Measurements from ENCODE around the gene ASGR1. TPM values are rescaled to one million over a fixed set of nuclear protein-coding genes. Genes with fewer than 3 reads are reported as not detected.

Gene ASGR1
- total RNA-seq, 2 experiments from 2014 or later, result 2.8 to 4.4 TPM

DNA sequence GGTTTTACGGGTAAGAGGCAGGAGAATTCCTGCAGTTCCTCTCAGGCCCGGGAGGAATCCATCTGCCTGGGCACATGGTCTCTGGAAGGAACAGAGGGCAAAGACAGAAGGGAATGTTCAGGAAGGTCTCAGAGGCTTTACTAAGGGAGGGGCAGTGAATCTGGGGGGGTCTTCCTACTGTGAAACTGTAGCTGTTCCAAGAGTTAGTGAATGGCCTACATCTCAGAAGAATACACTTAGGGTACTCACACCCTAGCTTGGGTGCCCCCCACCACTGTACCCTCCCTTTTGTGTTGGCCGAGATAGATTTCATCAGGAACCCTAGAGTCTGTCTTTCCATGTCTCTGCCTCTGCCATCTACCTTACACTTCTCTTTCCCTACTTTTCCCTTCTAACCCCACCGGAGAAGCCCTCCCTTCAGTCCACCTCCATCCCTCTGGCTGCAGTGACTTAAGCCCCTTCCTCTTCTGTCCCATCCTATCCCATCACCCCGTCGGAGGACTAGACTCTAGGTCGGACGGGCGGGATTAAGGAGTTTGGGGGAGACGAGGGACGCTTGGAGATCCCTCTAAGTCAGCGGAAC, 40.1 kb upstream of the ASGR1 start:
- Mint-ChIP-seq H3K27ac (peak overlapping the region; percentile 96), H3K27me3 (peaks cover 3% of the 10 kb centered on the region), H3K4me3 (peak overlapping the region; percentile 99), H3K36me3 (peaks cover 13% of the 10 kb centered on the region), H3K4me1 (peaks cover 62% of the 10 kb centered on the region), H3K9me3 (no peaks in the 10 kb centered on the region)
- no peak for DNase-seq

DNA sequence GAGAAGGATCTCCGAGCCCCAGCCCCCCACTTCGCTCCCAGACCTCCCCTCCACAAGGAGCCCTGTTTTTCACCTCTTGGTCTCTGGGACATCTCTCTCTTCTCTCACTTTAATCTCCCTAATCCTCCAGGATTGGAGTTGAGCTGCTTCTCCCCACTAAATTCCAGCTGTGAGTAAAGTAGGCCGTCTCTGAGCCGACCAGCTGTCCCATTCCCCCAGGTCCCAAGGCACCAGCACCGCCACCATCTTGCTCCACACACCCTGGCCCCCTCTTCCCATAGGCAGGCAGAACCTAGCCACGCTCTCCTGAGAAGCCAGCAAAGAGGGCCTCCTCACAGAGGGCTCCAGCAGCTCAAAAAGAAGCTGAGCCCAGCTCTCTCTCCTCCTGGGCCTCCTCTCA, 39.6 kb upstream of the ASGR1 start:
- H3K4me3 Mint-ChIP-seq, result peak overlapping the region; percentile 99
- DNase-seq, result no peak
- peaks cover 3% of the 10 kb centered on the region for H3K27me3 Mint-ChIP-seq
- H3K9me3 Mint-ChIP-seq, result no peaks in the 10 kb centered on the region
- H3K36me3 Mint-ChIP-seq, result peaks cover 13% of the 10 kb centered on the region
- peaks cover 66% of the 10 kb centered on the region for H3K4me1 Mint-ChIP-seq
- peak overlapping the region; percentile 75 for H3K27ac Mint-ChIP-seq

DNA sequence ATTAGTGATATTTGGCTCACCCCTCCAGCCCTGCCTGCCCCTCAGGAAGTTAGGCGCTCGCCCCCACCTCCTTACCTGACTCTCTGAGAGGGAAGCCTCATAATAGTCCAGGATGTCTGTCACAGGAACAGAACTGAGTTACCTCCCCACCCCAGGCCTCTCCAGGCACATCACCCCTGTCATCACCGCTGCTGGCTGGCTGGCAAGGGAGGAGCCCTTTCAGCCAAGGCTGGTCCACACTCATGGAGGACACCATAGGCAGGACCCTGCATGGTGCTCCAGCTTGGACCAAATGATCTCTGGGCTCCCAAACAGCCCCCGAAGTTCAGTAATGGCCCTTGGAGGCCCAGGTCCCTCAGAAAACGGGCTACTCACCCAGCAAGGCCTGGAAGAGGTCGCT, 39.0 kb upstream of the ASGR1 start:
- Mint-ChIP-seq H3K27ac (peak overlapping the region; percentile 82), H3K4me1 (peaks cover 71% of the 10 kb centered on the region), H3K4me3 (peak overlapping the region; percentile 68), H3K9me3 (no peaks in the 10 kb centered on the region), H3K27me3 (peaks cover 3% of the 10 kb centered on the region), H3K36me3 (peaks cover 13% of the 10 kb centered on the region)
- no peak for DNase-seq

DNA sequence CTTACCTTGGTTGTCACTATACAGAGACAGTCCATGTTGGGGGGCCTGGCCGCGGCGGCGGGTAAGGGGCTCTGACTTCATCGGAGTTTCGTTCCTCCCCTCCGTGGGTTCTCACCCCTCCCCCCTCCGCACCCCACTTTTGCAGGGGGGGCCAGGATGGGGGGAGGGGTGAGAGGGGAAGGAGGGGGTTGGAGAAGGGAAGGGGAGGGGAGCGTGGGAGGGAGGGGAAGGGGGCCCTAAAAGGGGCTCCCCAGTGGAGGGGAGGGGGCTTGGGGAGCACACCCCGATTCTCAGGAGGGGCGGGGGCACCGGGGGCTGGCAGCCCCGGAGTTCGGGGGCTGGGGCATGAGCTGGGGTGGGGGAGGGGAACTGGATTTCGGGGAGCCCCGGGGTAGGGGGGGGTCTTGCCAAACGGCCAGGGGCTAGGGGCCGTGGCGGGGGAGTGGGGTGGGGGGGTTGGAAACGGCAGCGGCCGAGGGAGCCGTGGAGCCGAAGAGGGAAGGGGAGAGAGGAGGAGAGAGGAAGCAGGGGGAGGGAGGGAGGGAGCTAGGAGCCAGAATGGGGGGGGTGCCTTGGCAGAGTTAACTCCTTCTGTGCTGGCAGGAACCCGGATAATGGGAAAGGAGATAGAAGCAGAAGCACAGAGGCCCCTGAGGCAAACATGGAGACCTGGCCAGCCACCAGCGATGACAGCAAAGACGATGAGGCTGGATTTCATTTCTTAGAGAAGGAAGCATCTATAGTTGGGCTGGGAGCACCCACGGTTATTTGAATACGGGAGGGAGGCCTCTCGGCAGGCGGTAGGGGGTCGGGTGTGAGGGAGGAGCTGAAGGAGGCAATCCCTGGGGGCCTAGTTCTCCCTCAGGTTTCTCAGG, 38.2 kb upstream of the ASGR1 start:
- H3K4me3 Mint-ChIP-seq, result peak overlapping the region; percentile 76
- DNase-seq, result no peak
- peaks cover 13% of the 10 kb centered on the region for H3K36me3 Mint-ChIP-seq
- H3K27me3 Mint-ChIP-seq, result peaks cover 3% of the 10 kb centered on the region
- H3K9me3 Mint-ChIP-seq, result no peaks in the 10 kb centered on the region
- H3K27ac Mint-ChIP-seq, result peak overlapping the region; percentile 82
- peaks cover 72% of the 10 kb centered on the region for H3K4me1 Mint-ChIP-seq

DNA sequence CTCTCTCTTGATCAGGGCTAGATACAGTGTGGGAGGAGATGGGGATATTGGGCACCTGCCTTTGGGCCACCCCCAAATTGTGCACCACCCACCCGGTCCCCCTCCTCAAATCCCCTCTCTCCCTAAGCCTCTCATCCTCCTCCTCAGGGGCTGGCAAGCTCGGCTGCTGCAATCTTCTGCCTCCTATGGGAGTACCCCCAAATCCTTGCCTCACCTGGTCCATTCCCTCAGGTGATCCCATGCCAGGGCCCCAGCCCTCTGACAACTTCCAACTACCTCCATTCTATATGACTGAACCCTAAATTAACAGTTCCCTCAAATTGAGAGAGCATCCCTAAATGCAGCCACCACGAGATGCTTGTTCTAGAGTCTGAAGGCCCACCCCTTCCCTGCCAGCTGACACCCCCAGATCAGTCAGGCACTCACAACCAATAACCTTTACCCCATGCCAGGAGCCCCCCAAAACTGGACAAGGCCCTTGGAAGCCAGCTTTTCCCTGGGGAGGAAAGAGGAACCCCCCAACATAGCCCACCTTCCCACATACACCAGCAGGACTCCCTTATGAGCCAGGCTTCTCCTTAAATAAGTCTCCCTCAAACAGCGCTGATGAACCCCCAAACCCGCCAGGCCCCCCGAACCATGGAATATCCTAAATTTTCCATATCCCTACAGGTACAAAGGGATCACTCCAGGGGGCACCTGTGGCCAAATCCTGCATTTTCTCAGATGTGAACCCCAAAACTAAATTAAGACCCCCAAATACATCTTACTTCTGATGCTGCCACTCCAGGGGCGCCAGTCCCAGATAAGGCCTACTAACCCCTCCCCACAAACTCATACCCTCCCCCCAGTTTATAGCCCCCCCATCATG, 37.3 kb upstream of the ASGR1 start:
- no peak for DNase-seq

DNA sequence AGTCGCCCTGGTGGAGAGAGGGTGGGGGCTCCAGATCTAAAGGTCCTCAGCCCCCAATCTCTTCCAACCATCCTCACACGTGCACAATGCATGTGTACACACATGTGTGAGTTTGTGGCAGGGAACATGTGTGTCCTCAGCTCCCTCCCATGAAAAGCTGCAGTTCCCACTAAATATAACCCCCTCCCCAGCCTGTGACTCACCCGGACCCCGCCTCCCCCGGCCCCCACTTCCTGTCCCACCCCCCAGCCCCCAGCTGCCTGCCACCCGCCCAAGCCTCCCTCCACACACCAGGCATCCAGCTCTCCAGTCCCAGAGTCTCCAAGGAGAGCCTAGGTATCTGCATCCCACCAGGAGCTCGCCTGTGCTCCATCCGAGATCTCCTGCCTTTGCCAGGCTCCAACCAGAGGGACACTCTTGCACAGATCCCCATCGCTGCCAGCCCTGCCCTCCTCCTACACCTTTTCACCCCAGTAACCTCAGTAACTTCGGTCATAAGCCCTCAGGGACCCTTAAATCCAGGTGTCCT, 36.5 kb upstream of the ASGR1 start:
- H3K27ac Mint-ChIP-seq, result peak overlapping the region; percentile 95

More for the DNA sequence above, 37.3 kb upstream of the ASGR1 start:
- Mint-ChIP-seq H3K36me3 (peaks cover 12% of the 10 kb centered on the region), H3K27me3 (peaks cover 3% of the 10 kb centered on the region), H3K9me3 (no peaks in the 10 kb centered on the region), H3K27ac (peak overlapping the region; percentile 79), H3K4me3 (peak overlapping the region; percentile 76), H3K4me1 (peaks cover 71% of the 10 kb centered on the region)

DNA sequence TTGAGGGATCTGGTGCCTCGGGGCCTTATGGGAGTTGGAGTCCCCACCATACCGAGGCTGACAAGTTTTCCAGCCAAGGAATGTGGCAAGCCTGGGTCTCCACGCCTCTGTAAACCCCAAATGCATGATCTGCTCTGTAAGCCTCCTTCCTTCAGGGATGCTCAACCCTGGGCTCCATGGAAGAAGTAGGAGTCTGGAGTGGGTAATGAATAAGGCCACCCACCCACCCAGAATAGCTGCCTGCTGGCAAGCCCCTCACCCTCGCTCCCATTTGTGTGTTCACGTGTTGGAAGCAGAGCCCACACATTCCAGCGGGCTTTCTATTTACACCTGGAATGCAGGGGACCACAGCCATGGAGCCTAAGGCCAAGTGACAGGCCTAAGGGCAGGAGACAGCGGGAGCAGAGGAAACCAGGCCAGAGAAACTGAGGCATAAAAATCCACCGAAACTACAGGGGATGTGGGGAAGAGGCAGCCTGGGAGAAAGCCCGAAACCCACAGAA, 36.0 kb upstream of the ASGR1 start:
- no peak for DNase-seq
- Mint-ChIP-seq H3K36me3 (no peaks in the 10 kb centered on the region), H3K4me1 (peaks cover 59% of the 10 kb centered on the region), H3K9me3 (no peaks in the 10 kb centered on the region), H3K4me3 (peak overlapping the region; percentile 76), H3K27me3 (peaks cover 3% of the 10 kb centered on the region), H3K27ac (peak overlapping the region; percentile 95)

More for the DNA sequence above, 36.5 kb upstream of the ASGR1 start:
- peaks cover 64% of the 10 kb centered on the region for H3K4me1 Mint-ChIP-seq
- no peaks in the 10 kb centered on the region for H3K9me3 Mint-ChIP-seq
- H3K36me3 Mint-ChIP-seq, result peaks cover 4% of the 10 kb centered on the region
- peaks cover 3% of the 10 kb centered on the region for H3K27me3 Mint-ChIP-seq
- DNase-seq, result no peak
- peak overlapping the region; percentile 76 for H3K4me3 Mint-ChIP-seq

DNA sequence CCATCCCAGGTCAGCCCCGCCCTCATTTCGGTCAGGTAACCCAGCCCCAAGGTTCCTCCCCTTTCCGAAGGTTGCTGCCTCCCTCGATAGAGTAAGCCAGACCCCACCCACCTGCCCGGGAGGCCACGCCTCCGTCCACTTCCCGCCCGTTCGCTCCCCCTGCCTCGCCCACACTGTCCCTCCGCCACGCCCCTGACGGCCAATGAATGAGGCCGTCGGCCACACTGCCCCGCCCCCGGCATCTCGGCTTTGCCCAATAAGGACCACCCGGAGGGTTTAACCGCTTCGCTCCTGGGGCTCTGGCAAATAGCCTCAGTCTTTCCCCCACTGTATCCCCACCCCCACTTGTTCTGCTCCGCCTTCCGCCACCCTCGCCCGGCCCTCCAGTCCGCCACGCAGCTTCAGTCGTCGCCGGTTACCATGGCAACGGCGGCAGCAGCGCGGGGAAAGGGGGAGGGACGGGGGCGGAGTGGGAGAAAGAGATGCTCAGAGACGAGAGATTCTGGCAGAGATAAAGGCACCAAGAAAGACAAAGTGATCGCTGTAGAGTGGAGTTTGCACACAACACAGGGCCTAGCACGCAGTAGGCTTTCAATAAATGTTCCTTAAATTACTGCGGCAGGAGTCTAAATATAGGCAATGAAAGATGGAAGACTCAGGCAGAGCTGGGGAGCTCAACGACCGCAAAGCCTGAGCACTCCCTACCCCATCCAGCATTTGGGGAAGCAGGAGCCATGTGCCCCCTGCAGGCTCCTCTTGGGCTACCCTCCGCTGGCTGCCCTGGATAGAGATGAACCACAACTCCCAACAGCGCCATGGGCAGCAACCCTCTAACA, 35.3 kb upstream of the ASGR1 start:
- Mint-ChIP-seq H3K4me3 (peak overlapping the region; percentile 76), H3K27ac (peak overlapping the region; percentile 95), H3K36me3 (no peaks in the 10 kb centered on the region), H3K4me1 (peaks cover 58% of the 10 kb centered on the region), H3K27me3 (peaks cover 3% of the 10 kb centered on the region), H3K9me3 (no peaks in the 10 kb centered on the region)
- DNase-seq, result peak; percentile 100

DNA sequence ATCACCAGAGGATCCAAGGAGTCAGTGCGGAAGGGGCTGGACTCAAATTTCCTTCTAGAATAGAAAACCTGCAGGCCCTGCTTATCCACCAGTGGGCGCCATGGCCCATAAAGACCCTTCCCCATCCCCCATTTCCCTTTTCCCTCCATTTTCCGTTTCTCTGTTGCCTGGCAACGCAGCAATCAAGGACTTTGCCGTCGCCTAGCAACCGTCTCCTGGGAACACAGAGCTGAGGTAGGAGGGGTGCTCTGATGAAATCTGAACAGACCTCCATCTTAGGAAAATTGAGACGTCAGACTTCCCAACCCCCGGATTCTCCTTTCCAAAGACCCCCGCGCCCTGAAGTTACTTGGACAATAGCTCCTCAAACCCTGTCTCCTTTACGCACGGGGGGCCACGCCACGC, 34.7 kb upstream of the ASGR1 start:
- peak overlapping the region; percentile 76 for H3K4me3 Mint-ChIP-seq
- H3K27ac Mint-ChIP-seq, result peak overlapping the region; percentile 95
- DNase-seq, result no peak
- no peaks in the 10 kb centered on the region for H3K9me3 Mint-ChIP-seq
- H3K36me3 Mint-ChIP-seq, result no peaks in the 10 kb centered on the region
- H3K4me1 Mint-ChIP-seq, result peaks cover 52% of the 10 kb centered on the region
- peaks cover 3% of the 10 kb centered on the region for H3K27me3 Mint-ChIP-seq

DNA sequence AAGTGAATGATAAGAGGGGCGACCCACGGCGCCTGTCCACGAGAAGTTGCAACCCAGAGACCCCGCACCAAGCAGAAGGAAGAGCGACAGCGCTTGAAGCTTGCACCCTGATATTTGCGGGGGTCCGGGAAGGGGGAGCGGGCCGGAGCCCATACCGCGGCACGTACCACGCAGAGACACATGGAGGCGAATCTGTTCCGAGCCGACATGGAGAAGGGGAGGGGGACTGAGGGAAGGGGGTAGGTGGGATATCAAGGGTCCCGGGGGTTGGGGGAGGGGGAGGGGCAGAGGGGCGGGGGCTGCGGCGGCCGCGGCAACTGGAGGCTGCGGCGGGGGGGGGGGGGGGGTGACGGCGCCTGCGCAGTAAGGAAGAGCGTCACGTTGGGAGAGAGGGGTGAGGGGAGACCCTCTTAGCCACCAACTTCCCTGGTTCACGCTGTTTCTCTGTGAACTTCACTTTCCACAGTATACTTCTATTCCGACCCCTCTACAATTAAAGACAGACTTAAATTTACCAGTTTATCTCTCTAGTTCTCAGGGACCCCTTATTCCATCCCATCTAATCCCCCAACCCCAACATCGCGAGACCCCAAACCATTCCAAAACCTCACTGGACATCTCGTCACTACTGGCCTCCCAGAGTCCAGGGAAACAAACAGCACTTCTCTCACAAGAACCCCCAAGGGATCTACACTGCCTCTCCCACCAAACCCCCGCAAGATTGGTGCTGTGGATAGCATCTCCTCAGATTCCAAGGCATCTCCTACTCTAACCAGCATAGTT, 32.5 kb upstream of the ASGR1 start:
- Mint-ChIP-seq H3K27ac (peak overlapping the region; percentile 2), H3K4me1 (peaks cover 38% of the 10 kb centered on the region), H3K27me3 (peaks cover 3% of the 10 kb centered on the region), H3K36me3 (no peaks in the 10 kb centered on the region), H3K4me3 (no peak overlapping the region), H3K9me3 (no peaks in the 10 kb centered on the region)
- no peak for DNase-seq

DNA sequence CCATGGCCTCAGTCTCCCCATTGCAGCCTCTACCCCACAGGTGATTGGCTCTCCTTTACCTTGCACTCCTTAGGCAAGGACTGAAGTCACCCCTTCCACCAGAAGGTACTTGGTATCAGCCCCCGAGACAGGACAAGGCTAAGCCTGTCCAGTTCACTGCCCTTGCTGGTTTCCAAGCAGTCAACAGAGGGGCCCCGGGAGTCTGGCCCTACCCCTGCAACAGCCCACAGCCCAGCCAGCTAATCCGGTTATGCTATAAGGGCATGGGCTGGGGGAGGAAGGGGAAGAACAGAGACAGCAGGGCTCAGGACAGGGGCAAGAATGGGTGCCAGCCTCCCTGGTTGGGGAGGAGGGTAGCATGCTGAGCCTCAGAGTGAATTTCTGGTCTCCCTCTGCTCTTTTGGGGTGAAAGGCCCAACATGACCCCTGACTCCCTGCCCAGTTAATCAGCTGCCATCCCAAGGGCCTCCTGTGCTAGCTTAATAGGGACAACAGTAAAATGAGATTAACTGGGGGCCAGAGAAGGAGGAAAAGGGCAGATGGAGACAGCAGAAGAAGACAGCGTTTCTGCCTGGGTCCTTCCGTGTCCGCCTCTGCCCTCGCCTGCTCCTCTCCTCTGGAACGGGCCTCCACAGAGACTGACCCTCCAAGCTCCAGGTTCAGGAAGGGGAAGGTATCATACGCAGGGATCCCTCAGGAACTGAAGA, 29.7 kb upstream of the ASGR1 start:
- H3K4me3 Mint-ChIP-seq, result no peak overlapping the region
- H3K4me1 Mint-ChIP-seq, result peaks cover 35% of the 10 kb centered on the region
- H3K36me3 Mint-ChIP-seq, result no peaks in the 10 kb centered on the region
- no peaks in the 10 kb centered on the region for H3K9me3 Mint-ChIP-seq
- H3K27me3 Mint-ChIP-seq, result no peaks in the 10 kb centered on the region
- no peak for DNase-seq
- H3K27ac Mint-ChIP-seq, result no peak overlapping the region

DNA sequence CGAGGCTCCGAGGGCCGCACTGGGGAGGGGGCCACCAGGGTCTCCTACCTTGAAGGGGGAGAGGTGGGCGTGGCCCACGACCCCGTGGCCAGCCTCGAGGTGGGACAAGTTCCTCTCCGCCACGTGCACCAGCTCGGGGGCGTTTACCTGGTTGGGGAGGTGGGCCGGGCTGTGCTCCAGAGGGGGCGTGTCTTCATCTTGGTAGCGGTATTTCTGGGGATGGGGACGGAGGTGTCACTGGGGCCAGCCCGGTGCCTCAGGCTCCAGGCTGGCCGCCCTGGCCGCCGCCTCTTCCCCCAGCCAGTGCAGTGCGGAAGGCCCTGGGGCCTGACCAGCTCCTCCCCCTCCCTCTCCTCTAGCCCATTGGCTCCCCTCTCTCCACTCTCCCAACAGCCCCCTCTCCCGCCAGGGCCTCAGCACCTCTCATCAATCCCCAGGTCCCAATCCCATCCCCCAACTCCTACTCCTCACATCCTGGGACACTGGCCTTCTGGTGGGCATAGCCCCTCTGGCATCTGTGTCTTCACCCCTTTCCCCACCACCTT, 28.9 kb upstream of the ASGR1 start:
- H3K4me3 Mint-ChIP-seq, result no peak overlapping the region
- H3K27ac Mint-ChIP-seq, result no peak overlapping the region
- DNase-seq, result no peak
- no peaks in the 10 kb centered on the region for H3K9me3 Mint-ChIP-seq
- no peaks in the 10 kb centered on the region for H3K27me3 Mint-ChIP-seq
- H3K4me1 Mint-ChIP-seq, result peaks cover 30% of the 10 kb centered on the region
- no peaks in the 10 kb centered on the region for H3K36me3 Mint-ChIP-seq

All from activated naive CD8-positive, alpha-beta T cell treated with anti-CD3 and anti-CD28 coated beads for 36 hours (primary cell).